Natural killer cell (primary cell): Measurements from ENCODE around the gene HOXA1. TPM values are rescaled to one million over a fixed set of nuclear protein-coding genes. Genes with fewer than 3 reads are reported as not detected.
"Not testable (repeated sequence)": the region's sequence is repeated elsewhere in the genome, so short reads cannot be mapped to it uniquely, and the experiment has no call there.

ENCODE experiments used
- ATAC-seq, 3 donors: fragments of 150-1000 bp in 2 of 3; fragments of 200-7000 bp in 1 of 3; cut with Tn5 transposase; 1 replicate in 1 of 3; 2 replicates in 2 of 3; pipeline ENCODE4 v1.10.0; 2021; ENCODE audit warnings: mild to moderate bottlenecking in 2 of 3, moderate library complexity in 2 of 3
- DNase-seq, 2 donors: peaks; one replicate each; pipeline versions ENCODE4 v3.0.0 to v3.0.0-alpha.2; 2013 to 2021; ENCODE audit warnings: mixed read lengths in 1 of 2
- H3K27ac ChIP-seq: one replicate; pipeline ENCODE4 v1.5.1; 2013; ENCODE audit warnings: mild to moderate bottlenecking, low read length
- H3K27me3 ChIP-seq: one replicate; pipeline ENCODE4 v1.6.1; 2013; ENCODE audit warnings: low read length; ENCODE audit not compliant: control insufficient read depth, insufficient read depth
- H3K36me3 ChIP-seq: one replicate; pipeline ENCODE4 v1.6.1; 2013; ENCODE audit warnings: low read length; ENCODE audit not compliant: control insufficient read depth, insufficient read depth
- H3K4me1 ChIP-seq: one replicate; pipeline ENCODE4 v1.6.1; 2013; ENCODE audit warnings: low read length; ENCODE audit not compliant: control insufficient read depth, insufficient read depth
- H3K4me3 ChIP-seq: one replicate; pipeline ENCODE4 v1.5.1; 2013; ENCODE audit warnings: low read length
- H3K9me3 ChIP-seq: one replicate; pipeline ENCODE4 v1.6.1; 2013; ENCODE audit warnings: low read length; ENCODE audit not compliant: control insufficient read depth, insufficient read depth
- H3K27ac Mint-ChIP-seq, 2 donors: one replicate each; pipeline ENCODE4 v1.8.0; 2022; ENCODE audit warnings: mild to moderate bottlenecking in 2 of 2, mixed read lengths in 2 of 2, moderate library complexity in 1 of 2
- H3K27me3 Mint-ChIP-seq, 2 donors: one replicate each; pipeline ENCODE4 v1.8.0; 2022; ENCODE audit warnings: low read depth in 2 of 2, mixed read lengths in 2 of 2
- H3K36me3 Mint-ChIP-seq: one replicate; pipeline ENCODE4 v1.8.0; 2022; ENCODE audit warnings: mixed read lengths
- H3K4me1 Mint-ChIP-seq, 2 donors: one replicate each; pipeline ENCODE4 v1.8.0; 2022; ENCODE audit warnings: mixed read lengths in 2 of 2
- H3K4me3 Mint-ChIP-seq: one replicate; pipeline ENCODE4 v1.8.0; 2022; ENCODE audit warnings: mild to moderate bottlenecking, moderate library complexity, mixed read lengths
- H3K9me3 Mint-ChIP-seq, 2 donors: one replicate each; pipeline ENCODE4 v1.8.0; 2022; ENCODE audit warnings: mixed read lengths in 2 of 2
- WGBS: methylation state at CpG from one replicate; pipeline ENCODE4 v1.1.7; 2013; ENCODE audit warnings: missing lambda C conversion rate; ENCODE audit not compliant: insufficient coverage; 5-methylcytosine and 5-hydroxymethylcytosine counted together
- intact Hi-C: fragments of 100-400 bp; cut with micrococcal nuclease; formaldehyde crosslinking; loops from one replicate; pipeline ENCODE4 v1.14.2; 2022
- total RNA-seq, 4 donors: library from RNA; stranded (reverse); fragments of 120-200 nt in 1 of 4; gene quantifications; one replicate each; pipeline versions ENCODE4 v1.2.3 to v1.2.4, GENCODE V29; 2013 to 2022
- TF ChIP-seq, protein P1 (sequence below): fragments of 200-600 bp; IDR thresholded peaks from one replicate; pipeline ENCODE4 v1.8.0; 2022; ENCODE audit warnings: antibody characterized with exemption

The HOXA1 gene
- total RNA-seq, 3 donors from 2014 or later (not counting 1 experiment from before 2014, with no cell fraction given), result 0.64 to 1.3 (median 1.1) TPM

DNA sequence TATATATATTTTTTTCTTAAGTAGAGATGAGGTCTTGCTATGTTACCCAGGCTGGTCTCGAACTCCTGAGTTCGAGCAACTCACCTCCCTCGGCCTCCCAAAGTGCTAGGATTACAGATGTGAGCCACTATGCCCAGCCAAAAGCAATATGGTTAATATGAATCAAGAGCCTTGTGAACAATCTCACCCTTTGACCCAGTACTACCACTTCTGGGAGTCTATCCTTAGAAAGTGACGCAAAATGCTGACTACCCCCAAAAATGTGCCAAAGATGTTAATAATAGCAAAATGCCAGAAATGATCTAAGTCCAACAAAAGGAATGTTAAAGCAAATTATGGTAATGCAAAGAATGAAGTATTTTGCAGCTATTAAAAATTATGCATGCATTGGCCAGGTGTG, 44.3 kb downstream of the HOXA1 start:
- Histone ChIP-seq H3K36me3 (no peaks in the 10 kb centered on the region), H3K9me3 (no peaks in the 10 kb centered on the region), H3K27ac (no peak overlapping the region), H3K4me3 (no peak overlapping the region), H3K27me3 (no peaks in the 10 kb centered on the region), H3K4me1 (no peaks in the 10 kb centered on the region)
- intact Hi-C loops, result no loop called here
- TF ChIP-seq, protein P1, sequence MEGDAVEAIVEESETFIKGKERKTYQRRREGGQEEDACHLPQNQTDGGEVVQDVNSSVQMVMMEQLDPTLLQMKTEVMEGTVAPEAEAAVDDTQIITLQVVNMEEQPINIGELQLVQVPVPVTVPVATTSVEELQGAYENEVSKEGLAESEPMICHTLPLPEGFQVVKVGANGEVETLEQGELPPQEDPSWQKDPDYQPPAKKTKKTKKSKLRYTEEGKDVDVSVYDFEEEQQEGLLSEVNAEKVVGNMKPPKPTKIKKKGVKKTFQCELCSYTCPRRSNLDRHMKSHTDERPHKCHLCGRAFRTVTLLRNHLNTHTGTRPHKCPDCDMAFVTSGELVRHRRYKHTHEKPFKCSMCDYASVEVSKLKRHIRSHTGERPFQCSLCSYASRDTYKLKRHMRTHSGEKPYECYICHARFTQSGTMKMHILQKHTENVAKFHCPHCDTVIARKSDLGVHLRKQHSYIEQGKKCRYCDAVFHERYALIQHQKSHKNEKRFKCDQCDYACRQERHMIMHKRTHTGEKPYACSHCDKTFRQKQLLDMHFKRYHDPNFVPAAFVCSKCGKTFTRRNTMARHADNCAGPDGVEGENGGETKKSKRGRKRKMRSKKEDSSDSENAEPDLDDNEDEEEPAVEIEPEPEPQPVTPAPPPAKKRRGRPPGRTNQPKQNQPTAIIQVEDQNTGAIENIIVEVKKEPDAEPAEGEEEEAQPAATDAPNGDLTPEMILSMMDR, result no peak
- 97% methylated on average over 3 of the region's 4 CpGs for WGBS
- no peak overlapping the region for H3K27ac Mint-ChIP-seq
- H3K4me3 Mint-ChIP-seq, result no peak overlapping the region
- DNase-seq, result no peak
- no peaks in the 10 kb centered on the region for H3K9me3 Mint-ChIP-seq
- H3K36me3 Mint-ChIP-seq, result no peaks in the 10 kb centered on the region
- ATAC-seq, result no peak
- no peaks in the 10 kb centered on the region for H3K4me1 Mint-ChIP-seq
- H3K27me3 Mint-ChIP-seq, result no peaks in the 10 kb centered on the region

DNA sequence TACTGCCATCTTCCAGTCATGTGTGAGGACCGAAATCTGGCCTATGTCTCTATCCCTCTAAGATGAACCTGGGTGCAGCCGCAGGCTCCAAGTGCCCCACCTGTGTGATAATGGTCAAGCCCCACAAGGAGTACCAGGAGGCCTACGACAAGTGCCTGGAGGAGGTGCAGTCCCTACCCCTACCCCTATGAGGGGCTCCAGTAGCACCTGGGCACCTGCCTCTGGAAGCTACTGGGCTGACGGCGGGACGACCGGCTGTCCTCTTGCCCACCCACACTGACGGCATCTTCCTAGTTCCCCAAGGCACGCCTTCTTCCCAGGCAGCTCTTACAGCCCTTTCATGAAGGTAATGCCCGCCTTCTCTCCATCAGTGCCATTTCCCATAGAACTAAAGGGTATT, 47.4 kb downstream of the HOXA1 start:
- no peaks in the 10 kb centered on the region for H3K36me3 ChIP-seq
- Mint-ChIP-seq H3K27ac (no peak overlapping the region), H3K9me3 (no peaks in the 10 kb centered on the region), H3K36me3 (no peaks in the 10 kb centered on the region), H3K27me3 (peaks cover 0 to 2% of the 10 kb centered on the region in 2 donors), H3K4me1 (no peaks in the 10 kb centered on the region), H3K4me3 (no peak overlapping the region)
- intact Hi-C loops, result no loop called here
- no peaks in the 10 kb centered on the region for H3K4me1 ChIP-seq
- WGBS, result 95% methylated on average over 9 of the region's 10 CpGs
- no peak for ATAC-seq
- H3K9me3 ChIP-seq, result no peaks in the 10 kb centered on the region
- H3K4me3 ChIP-seq, result no peak overlapping the region
- TF ChIP-seq, protein P1, result no peak
- H3K27ac ChIP-seq, result no peak overlapping the region
- no peak for DNase-seq
- no peaks in the 10 kb centered on the region for H3K27me3 ChIP-seq

DNA sequence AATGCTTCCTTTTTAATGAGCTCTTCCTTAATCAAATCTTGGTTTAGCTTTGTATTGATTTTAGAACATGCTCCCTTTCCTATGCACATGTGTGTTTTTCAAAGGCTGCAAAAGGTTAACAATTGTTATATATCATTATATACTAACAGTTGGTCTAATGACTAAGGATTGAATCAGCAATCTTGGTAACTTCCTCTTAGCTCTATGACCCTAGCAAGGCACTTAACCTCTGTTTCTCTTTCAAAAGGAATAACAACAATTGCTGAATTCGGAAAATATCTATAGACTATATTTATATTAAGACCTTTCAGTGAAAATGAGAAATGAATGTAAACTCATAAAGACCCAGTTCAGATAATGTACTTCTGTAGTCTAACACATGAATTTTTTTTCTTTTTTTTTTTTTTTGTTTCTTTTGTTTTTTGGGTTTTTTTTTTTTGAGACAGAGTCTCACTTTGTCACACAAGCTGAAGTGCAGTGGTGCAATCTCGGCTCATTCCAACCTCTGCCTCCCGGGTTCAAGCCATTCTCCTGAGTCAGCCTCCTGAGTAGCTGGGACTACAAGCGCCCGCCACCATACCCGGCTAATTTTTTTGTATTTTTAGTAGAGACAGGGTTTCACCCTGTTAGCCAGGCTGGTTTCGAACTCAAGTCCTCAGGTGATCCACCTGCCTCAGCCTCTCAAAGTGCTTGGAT, 48.8 kb downstream of the HOXA1 start:
- Histone ChIP-seq H3K27ac (no peak overlapping the region), H3K36me3 (no peaks in the 10 kb centered on the region), H3K4me1 (no peaks in the 10 kb centered on the region), H3K9me3 (no peaks in the 10 kb centered on the region), H3K27me3 (peaks cover 3% of the 10 kb centered on the region), H3K4me3 (no peak overlapping the region)
- Mint-ChIP-seq H3K27ac (no peak overlapping the region), H3K4me1 (no peaks in the 10 kb centered on the region), H3K9me3 (no peaks in the 10 kb centered on the region), H3K36me3 (no peaks in the 10 kb centered on the region), H3K27me3 (peaks cover 7 to 16% of the 10 kb centered on the region in 2 donors), H3K4me3 (no peak overlapping the region)
- TF ChIP-seq, protein P1, result no peak
- 84% methylated on average over 6 of the region's 7 CpGs for WGBS
- intact Hi-C loops, result no loop called here
- DNase-seq, result no peak
- ATAC-seq, result no peak

DNA sequence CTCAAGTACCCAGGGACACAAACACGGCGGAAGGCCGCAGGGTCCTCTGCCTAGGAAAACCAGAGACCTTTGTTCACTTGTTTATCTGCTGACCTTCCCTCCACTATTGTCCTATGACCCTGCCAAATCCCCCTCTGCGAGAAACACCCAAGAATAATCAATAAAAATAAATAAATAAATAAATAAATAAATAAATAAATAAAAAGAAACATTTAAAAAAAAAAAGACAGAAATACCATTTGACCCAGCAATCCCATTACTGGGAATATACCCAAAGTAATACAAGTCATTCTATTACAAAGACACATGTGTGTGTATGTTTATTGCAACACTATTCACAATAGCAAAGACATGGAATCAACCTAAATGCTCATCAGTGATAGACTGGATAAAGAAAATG, 49.8 kb downstream of the HOXA1 start:
- H3K4me1 Mint-ChIP-seq, H3K4me3 Mint-ChIP-seq, H3K4me1 ChIP-seq, intact Hi-C loops, H3K27ac ChIP-seq, H3K36me3 Mint-ChIP-seq, H3K4me3 ChIP-seq, DNase-seq, ATAC-seq, H3K36me3 ChIP-seq, H3K27me3 ChIP-seq, H3K9me3 Mint-ChIP-seq, H3K9me3 ChIP-seq, H3K27ac Mint-ChIP-seq: not testable (repeated sequence)
- peaks cover 7 to 16% of the 10 kb centered on the region in 2 donors for H3K27me3 Mint-ChIP-seq
- no CpG with 5 or more reads among the region's 4 CpGs for WGBS

DNA sequence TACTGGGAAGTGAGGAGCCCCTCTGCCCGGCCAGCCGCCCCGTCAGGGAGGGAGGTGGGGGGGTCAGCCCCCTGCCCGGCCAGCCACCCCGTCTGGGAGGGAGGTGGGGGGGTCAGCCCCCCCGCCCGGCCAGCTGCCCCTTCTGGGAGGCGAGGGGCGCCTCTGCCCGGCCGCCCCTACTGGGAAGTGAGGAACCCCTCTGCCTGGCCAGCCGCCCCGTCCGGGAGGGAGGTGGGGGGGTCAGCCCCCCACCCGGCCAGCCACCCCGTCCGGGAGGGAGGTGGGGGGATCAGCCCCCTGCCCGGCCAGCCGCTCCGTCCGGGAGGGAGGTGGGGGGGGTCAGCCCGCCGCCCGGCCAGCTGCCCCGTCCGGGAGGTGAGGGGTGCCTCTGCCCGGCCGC, 50.7 kb downstream of the HOXA1 start:
- WGBS, result 93% methylated on average over 16 of the region's 28 CpGs
- H3K4me1 Mint-ChIP-seq, H3K36me3 Mint-ChIP-seq, H3K4me1 ChIP-seq, H3K36me3 ChIP-seq, H3K27ac ChIP-seq, H3K9me3 Mint-ChIP-seq, H3K9me3 ChIP-seq, DNase-seq, intact Hi-C loops, H3K4me3 ChIP-seq, ATAC-seq, H3K4me3 Mint-ChIP-seq, H3K27ac Mint-ChIP-seq, H3K27me3 ChIP-seq: not testable (repeated sequence)
- H3K27me3 Mint-ChIP-seq, result peaks cover 7 to 16% of the 10 kb centered on the region in 2 donors
